Right atrium auricular region (tissue), 2 donors: Measurements from ENCODE around the gene SIGLEC10. TPM values are rescaled to one million over a fixed set of nuclear protein-coding genes. Genes with fewer than 3 reads are reported as not detected.
A peak's percentile ranks its signal among the peaks of the same experiment; 100 is the strongest.

Experiments
- DNase-seq: peaks from one replicate; pipeline ENCODE4 v3.0.0-alpha.2; 2019; ENCODE audit warnings: low spot score
- H3K27ac ChIP-seq, 2 donors: fragments of 200-600 bp; sonication (generic); 1 replicate in 1 of 2; 2 replicates in 1 of 2; pipeline ENCODE4 v1.5.1; 2016 to 2019
- H3K27me3 ChIP-seq, 2 donors: fragments of 200-600 bp; sonication (generic); one replicate each; pipeline versions ENCODE4 v1.5.1 to v1.6.0; 2017 to 2019
- H3K36me3 ChIP-seq: fragments of 200-600 bp; sonication (generic); one replicate; pipeline ENCODE4 v1.5.1; 2016
- H3K4me1 ChIP-seq, 2 donors: fragments of 200-600 bp; sonication (generic); one replicate each; pipeline versions ENCODE4 v1.5.1 to v1.6.0; 2017 to 2019
- H3K4me3 ChIP-seq, 2 donors: fragments of 200-600 bp; sonication (generic); 1 replicate in 1 of 2; 2 replicates in 1 of 2; pipeline ENCODE4 v1.5.1; 2017 to 2019; ENCODE audit warnings: mild to moderate bottlenecking in 1 of 2, moderate library complexity in 1 of 2
- H3K9me3 ChIP-seq, 2 donors: fragments of 200-600 bp; sonication (generic); one replicate each; pipeline ENCODE4 v1.5.1; 2019
- total RNA-seq, 2 donors: library from RNA; depleted of rRNA; stranded (reverse); fragments of >200 nt; gene quantifications; one replicate each; pipeline ENCODE4 v1.1.0, GENCODE V29; 2016
- TF ChIP-seq, protein P1 (sequence below), 2 donors: fragments of 200-600 bp; sonication (generic); IDR thresholded peaks; one replicate each; pipeline ENCODE4 v1.5.1; 2019; ENCODE audit warnings: antibody characterized with exemption in 2 of 2

Gene SIGLEC10
- total RNA-seq, 2 donors from 2014 or later, result 0.22 to 7.7 TPM

DNA sequence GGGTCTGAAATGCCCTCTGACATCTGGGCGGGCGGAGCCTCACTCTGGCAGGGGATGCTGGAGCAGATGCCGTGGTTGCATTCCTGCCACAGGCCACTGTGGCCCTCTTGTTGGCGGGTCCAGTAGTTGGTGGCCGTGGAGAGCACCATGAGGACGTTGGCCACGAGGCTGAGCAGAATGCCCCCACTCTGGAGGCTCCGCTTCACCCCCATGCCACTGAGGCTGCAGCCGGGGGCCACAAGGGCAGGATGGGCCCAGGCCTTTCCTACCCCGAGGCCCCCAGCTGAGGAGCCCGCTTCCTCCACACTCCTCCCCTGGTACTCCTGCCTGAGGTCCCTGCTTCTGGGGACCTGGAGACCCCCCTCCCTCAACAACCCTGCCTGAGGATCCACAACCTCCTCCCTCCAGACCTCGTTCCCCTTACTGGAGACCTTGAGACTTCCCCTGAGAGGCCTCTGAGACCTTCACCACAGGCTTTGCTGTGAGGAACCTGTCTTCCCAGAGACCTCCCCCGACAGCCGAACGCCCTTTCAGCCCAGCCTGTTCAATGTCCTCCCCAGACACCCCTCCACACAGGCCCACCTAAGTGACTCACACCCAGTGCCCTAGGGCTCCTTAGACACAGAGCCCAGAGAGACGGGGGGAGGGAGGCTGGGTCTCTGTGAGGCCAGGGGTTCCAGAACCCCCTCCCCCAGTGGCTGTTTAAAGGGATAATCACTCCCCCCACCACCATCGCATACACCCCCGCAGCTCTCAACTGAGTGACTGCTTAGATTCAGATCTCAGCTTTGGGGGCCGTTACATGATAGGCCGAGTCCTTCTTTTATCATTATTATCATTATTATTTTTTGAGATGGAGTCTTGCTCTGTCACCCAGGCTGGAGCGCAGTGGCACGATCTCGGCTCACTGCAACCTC is 48.8 kb downstream of the SIGLEC10 start, which contains the start of gene CLDND2:
Gene CLDND2, minus strand, starts transcription at position 638 of the 917 bp plus-strand sequence. Its CDS starts 426 bp downstream, at position 212.
- DNase-seq, result no peak
- Histone ChIP-seq H3K27ac (peak within 1 kb of the TSS; percentile 95 to 99), H3K36me3 (no peaks in the 10 kb centered on the region), H3K9me3 (no peaks in the 10 kb centered on the region), H3K27me3 (no peaks in the 10 kb centered on the region), H3K4me3 (peak within 1 kb of the TSS; percentile 51 to 78), H3K4me1 (peaks cover 0 to 30% of the 10 kb centered on the region in 2 donors)
- TF ChIP-seq, protein P1, sequence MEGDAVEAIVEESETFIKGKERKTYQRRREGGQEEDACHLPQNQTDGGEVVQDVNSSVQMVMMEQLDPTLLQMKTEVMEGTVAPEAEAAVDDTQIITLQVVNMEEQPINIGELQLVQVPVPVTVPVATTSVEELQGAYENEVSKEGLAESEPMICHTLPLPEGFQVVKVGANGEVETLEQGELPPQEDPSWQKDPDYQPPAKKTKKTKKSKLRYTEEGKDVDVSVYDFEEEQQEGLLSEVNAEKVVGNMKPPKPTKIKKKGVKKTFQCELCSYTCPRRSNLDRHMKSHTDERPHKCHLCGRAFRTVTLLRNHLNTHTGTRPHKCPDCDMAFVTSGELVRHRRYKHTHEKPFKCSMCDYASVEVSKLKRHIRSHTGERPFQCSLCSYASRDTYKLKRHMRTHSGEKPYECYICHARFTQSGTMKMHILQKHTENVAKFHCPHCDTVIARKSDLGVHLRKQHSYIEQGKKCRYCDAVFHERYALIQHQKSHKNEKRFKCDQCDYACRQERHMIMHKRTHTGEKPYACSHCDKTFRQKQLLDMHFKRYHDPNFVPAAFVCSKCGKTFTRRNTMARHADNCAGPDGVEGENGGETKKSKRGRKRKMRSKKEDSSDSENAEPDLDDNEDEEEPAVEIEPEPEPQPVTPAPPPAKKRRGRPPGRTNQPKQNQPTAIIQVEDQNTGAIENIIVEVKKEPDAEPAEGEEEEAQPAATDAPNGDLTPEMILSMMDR (IDR thresholded peaks at IDR 0.05), result no peak

DNA sequence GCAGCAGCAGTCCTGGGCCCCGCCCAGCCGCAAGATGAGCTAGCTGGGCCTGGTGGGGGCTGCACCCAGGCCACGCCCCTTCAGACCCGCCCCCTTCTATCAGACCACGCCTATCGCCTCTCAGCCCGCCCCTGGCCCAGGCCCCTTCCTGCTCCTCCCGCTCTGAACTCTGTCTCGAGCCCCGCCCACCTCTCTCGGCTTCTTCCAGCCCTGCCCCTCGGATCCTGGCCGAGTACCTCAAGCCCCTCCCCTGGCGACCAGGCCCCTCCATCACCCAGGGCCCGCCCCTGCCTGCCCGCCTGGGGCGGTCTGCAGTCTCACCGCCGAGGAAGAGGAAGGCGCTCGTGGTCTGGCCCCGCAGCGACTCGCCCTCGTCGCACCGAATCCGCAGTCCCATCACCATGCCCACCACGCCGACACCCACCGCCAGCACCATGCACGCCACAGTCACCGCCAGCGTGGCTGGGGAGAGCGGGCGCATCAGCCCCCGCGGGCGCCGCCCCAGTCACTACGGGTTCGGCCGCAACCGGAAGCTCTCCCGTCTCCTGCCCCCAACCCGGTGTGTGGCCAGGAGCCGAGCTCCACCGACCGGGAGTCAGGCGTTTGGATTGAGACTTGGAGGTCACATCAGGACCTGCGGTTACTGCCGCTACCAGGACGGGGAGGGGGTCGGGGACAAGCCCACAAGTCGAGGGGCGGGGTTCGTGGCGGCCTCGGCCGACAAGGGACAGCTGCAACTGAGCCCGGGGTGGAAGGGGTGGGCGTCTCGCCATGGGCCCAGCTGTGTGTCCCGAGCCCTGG is 49.7 kb downstream of the SIGLEC10 start:
- peak; percentile 99 for DNase-seq
- Histone ChIP-seq H3K36me3 (no peaks in the 10 kb centered on the region), H3K27me3 (no peaks in the 10 kb centered on the region), H3K9me3 (no peaks in the 10 kb centered on the region), H3K27ac (peak overlapping the region; percentile 95 to 99), H3K4me1 (peaks cover 0 to 38% of the 10 kb centered on the region in 2 donors), H3K4me3 (peak overlapping the region; percentile 69 to 78)
- TF ChIP-seq, protein P1 (IDR thresholded peaks at IDR 0.05), result no peak

DNA sequence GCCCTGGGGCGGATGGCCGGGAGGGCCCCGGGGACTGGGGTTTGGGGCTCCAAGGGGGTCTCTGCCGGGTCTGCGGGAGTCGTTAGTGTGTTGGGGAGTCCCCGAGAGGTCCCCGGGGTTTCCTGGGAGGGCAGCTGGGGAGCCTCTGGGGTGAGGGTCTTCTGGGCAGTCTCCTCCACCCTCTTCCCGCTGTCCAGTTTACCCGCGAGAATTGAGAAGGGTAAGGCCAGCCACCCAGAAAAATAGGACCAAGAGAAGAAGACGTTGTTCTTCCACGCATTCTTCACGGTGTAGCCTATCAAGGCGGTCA is 50.2 kb downstream of the SIGLEC10 start:
- TF ChIP-seq, protein P1 (IDR thresholded peaks at IDR 0.05), result no peak
- Histone ChIP-seq H3K4me3 (peak overlapping the region; percentile 69 to 78), H3K27ac (peak overlapping the region; percentile 95 to 99), H3K9me3 (no peaks in the 10 kb centered on the region), H3K4me1 (peaks cover 0 to 44% of the 10 kb centered on the region in 2 donors), H3K36me3 (no peaks in the 10 kb centered on the region), H3K27me3 (no peaks in the 10 kb centered on the region)
- no peak for DNase-seq

DNA sequence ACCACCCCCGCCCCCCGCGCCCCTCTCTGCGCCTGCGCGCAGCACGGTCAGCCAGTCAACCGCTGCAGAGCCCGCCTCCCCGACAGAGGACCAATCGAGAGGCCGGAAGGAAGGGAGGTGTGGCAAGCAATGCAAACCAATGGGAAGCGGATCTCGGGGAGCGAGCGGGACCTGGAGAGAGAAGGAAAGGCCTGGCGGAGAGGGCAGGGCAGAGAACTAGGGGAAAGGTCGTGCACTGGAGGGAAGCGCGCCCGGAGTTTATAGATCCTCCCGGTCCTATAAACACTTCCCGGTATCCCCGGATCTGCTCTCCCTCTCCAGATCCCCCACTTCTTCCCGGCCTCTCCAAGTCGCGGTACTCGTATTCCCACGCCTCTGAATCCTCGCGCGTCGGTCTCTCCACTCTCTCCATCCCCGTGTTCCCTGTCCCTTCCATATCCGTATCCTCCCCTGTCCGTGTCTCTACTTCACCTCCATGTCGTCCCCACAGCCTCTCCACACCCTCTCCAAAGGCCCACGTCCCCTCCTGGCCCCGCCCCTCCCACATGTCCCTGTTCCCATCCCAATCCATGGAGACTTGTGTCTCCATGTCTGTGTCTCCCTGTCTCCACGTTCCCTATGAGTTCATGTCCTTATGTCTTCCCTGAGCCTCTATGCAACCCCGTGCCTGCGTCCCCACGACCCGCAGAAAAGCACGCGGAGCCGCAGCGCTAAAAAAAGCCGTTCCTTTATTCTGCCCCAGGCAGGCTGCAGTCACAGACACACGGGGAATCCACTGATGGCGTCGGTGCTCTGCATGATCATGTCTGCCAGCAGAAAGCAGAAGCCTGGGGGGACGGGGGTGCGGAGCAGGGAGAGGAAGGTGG is 50.8 kb downstream of the SIGLEC10 start:
- Histone ChIP-seq H3K4me1 (peaks cover 0 to 48% of the 10 kb centered on the region in 2 donors), H3K4me3 (peak overlapping the region; percentile 78 to 79), H3K9me3 (no peaks in the 10 kb centered on the region), H3K27me3 (no peaks in the 10 kb centered on the region), H3K27ac (peak overlapping the region; percentile 95 to 99), H3K36me3 (no peaks in the 10 kb centered on the region)
- TF ChIP-seq, protein P1 (IDR thresholded peaks at IDR 0.05), result no peak
- DNase-seq, result peak; percentile 99

DNA sequence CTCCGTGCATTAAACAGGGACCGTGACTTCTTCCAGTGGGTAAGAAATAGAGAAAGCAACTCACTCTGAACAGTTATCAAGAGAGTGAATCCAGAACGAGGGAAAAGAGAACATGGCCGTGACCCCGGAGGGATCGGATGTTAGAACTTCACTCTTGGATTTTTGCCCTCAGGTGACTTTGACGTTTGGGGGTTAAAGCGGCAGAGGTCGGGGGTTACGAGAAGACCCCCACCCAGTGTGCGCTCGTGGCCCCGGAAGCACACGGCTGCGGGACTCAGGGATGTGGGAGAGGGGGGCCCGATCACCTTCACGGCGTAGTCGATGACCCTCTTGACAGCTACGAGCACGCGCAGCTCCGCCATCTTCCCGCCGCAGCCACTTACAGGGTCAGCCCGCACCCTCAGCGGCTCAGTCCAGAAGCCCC is 51.5 kb downstream of the SIGLEC10 start, which contains the start of gene ETFB:
Gene ETFB, minus strand, starts transcription at position 424 of the 424 bp plus-strand sequence. Its CDS starts 62 bp downstream, at position 362.
- Histone ChIP-seq H3K4me1 (peaks cover 0 to 48% of the 10 kb centered on the region in 2 donors), H3K9me3 (no peaks in the 10 kb centered on the region), H3K36me3 (no peaks in the 10 kb centered on the region), H3K4me3 (peak within 1 kb of the TSS; percentile 78 to 79), H3K27ac (peak within 1 kb of the TSS; percentile 95 to 99), H3K27me3 (no peaks in the 10 kb centered on the region)
- TF ChIP-seq, protein P1 (IDR thresholded peaks at IDR 0.05), result no peak
- DNase-seq, result no peak
